GM19397 (cell line): ENCODE results near the gene C22orf42.
"Not testable (repeated sequence)": the region's sequence is repeated elsewhere in the genome, so short reads cannot be mapped to it uniquely, and the experiment has no call there.

Experiments used
- ATAC-seq: cut with Tn5 transposase; IDR thresholded peaks from one replicate; pipeline ENCODE4 v1.9.1; 2021; ENCODE audit warnings: mild to moderate bottlenecking, moderate library complexity; ENCODE audit not compliant: unreplicated experiment

The C22orf42 gene

DNA sequence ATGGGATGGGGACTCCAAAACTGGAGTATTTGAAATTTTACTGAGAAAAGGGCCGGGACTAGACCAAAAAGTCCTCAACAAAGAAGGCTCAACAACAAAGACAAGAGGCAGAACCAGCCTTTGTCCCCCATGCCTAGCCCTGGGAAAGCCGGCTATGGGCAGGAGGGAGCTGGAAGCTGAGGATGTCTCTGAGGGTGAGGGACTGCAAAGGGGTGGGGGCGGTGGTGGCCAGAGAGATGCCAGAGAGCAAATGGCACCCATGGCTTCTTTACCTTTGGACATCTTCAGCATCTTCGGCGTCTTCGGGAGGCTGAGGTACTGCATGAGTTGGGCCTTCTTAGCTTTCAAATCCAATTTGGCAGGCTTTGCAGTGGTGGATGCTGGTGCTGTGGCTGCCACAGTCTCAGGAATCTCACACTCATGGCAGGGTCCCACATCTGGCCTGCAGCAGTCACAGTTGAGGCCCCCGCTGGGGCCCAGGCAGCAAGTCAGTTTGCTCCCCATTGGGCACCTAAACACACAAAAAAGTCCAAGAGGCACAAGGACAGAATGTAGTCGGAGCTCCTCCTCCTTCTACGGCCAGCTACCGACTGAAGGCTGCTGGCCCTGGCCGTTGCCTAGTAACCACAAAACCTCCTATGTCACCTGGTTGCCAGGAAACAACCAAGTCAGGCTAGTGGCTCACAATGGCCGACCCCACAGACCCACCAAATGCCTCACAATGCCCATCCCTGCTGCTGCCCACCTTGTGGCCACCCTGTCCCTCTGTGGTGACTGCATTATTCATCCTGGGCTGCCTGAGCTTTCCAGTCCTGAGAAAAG lies at the start of gene C22orf42:
Gene C22orf42, minus strand, starts transcription at position 592 of the 822 bp plus-strand sequence. Its CDS starts 88 bp downstream, at position 504.
- ATAC-seq: no peak

DNA sequence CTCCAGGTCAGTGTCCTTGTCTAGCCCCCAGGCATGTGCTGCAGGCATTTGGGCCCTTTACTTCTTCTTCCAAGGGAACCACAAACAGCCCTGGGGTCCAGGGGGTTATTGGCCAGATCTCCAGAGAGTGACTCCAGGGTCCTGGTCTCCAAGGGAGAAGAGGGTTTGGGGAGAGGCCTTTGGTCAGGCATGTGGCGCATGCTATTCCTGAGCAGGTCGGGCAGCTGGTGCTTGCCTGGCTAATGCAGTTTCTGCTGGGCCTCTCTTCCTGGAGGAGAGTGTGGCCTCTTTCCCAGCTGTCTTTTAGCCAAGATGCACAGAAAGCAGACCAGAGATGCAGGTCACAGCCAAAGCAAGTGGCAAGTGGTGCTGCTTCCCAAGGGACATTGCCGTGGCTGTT lies 49.6 kb upstream of the C22orf42 start:
- no peak for ATAC-seq

DNA sequence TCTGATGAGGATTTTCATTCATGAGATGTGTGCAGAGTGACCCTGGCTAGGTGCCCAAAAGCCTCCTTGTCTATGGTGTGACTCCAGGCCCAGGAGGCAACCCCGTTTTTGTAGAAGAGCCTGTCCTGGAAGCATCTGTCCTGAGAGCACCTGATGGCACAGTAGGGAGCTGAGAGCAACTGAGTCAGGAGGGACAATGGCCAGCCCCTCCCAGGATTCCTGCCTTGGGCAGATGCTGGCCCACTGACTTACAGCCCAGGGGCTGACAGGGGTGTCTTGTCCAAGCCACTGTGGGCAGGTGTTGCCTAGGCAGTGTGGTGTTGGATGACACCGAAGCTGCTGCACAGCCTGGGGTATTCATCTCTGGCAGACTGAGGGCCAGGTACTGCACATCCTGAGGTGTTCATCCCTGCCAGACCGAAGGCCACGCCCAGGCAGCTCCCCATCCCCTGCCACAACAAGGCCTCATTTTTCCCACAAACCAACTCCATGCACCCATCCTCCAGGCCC lies 48.9 kb upstream of the C22orf42 start:
- no peak for ATAC-seq

- no peak for ATAC-seq
These were observed 48.0 kb upstream of the C22orf42 start for GRCh38 chr22:32206774-32207758.

DNA sequence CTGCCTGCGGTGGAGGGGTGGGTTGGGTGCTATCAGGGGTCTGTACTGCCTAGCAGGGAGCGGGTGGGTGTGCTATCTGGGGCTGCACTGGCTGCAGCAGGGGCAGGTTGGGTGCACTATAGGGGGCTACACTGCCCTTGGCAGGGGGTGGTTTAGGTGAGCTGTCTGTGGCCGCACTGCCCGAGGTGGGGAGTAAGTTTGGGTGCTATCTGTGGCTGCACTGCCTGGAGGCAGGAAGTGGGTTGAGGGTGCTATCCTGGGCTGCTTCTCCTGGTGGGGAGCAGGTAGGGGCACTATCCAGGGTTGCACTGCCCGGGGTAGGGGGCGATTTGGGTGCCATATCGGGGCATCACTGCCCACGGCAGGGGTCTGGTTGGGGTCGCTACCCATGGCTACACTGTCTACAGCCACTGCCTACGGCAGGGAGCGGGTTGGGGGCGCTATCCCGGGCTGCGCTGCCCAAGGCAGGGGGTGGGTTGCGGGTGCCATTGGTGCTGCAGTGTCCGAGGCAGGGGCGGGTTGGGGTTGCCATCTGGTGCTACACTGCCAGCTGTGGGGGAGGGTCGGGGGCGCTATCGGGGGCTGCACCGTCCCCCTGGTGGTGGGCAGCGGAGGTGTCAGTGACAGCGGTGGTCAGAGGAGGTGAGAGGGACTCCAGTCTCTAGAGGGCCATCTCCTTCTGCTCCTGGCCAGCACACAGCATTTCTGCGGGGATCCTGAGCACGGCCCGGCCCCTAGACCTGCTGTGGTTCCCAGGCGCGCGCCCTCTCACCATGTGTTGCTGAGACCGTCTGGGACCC lies 47.1 kb upstream of the C22orf42 start:
- ATAC-seq: no peak

DNA sequence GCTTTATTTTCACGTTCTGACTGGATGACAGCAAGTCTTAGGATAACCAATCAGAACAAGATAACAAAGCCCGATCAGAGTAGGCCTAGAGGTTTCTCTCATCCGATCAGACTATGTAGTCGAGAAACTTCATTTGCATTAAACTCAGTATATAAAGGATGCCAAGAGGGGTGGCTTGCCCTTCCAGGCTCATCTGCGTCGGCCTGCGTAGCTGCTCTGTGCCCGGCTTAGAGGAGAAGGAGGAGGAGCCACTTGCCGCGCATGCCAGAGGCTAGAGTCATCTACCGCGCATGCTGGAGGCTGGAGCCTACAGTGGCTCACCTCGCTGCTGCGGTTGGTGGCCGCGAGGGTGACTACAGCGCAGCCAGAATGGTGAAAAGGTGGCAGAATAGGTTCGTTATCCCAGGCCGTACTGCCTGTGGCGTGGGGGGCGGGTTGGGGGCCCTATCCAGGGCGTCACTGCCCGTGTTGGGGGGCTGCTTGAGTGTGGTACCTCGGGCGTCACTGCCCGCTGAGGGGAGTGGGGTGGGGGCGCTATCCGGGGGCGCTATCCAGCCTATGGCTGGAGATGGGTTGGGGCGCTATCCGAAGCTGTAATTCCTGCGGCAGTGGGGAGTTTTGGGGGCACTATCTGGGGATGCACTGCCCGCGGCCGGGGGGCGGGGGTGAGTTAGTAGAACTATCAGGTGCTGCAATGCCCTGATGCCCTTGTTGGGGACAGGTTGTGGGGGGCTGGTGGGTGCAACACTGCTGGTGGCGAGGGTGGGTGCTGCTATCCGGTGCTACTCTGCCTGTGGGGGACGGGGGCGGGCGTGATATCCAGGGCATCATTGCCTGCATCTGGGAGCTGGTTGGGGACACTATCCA lies 46.0 kb upstream of the C22orf42 start, which contains the start of gene RFPL2:
Gene RFPL2, minus strand, starts transcription at position 218 of the 867 bp plus-strand sequence. CDS start 2,622 bp downstream, outside the sequence.
- no peak for ATAC-seq

GRCh38 chr22:32204040-32204855 lies 45.1 kb upstream of the C22orf42 start:
- no peak for ATAC-seq

DNA sequence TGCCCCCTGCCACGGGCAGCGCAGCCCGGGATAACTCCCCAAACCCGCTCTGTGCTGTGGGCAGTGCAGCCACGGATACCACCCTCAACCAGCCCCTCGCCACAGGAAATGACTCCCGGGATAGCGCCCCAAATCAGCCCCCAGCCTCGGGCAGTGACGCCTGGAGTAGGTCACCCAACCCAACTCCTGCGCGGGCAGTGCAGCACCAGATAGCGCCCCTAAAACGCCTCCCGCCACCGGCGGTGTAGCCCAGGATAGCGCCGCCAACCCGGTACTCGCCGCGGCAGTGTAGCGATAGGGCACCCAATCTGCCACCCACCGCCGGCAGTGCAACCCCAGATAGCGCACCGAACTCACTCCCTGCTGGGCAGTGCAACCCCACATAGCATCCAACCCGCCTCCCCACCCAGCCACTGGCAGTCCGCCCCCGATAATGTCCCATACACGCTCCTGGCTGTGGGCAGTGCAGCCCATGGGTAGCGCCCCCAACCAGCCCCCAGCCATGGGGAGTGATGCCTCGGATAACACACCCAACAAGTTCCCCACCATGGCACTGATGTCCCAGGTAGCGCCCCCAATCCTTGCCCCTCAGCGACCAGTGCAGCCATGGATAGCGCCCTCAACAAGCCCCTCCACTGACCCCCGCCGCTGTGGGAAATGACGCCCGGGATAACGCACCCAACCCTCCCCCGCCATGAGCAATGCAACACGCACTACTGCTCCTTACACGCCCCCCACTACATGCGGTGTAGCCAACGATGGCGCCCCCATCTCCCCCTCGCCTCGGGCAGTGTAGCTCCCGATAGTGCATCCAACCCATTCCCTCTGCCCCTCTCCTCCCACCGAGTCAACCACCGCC lies 44.3 kb upstream of the C22orf42 start:
- ATAC-seq: no peak

DNA sequence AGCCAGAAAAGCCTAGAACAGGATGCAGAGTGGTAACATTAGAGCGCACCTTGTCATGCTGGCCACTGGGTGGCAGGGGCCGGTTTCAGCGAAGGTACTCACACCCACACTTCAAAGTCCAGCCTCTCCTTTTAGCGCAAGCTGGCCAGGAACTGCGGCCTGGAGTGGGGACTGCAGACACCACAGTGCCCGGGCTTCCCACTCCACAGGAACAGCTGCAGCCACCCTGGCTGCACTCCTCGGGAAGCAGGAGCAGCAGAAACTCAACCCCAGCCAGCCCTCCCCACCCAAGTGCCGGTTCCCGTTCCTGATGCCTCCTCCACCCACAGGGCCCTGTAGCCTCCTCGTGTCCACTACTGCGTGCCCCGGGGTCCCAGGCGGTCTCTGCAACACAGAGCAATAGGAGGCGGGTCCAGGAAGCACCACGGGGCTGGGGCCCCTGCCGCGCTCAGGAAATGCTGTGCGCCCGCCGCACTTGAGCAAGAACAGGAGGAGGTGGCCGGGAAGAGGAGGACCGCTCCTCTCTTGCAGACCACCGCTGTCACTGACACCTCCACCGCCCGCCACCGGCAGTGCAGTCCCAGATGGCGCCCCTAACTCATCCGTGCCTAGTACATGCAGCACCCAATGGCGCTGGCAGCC lies 43.6 kb upstream of the C22orf42 start:
- no peak for ATAC-seq

- ATAC-seq: no peak
These were observed 43.0 kb upstream of the C22orf42 start for GRCh38 chr22:32202161-32202538.

DNA sequence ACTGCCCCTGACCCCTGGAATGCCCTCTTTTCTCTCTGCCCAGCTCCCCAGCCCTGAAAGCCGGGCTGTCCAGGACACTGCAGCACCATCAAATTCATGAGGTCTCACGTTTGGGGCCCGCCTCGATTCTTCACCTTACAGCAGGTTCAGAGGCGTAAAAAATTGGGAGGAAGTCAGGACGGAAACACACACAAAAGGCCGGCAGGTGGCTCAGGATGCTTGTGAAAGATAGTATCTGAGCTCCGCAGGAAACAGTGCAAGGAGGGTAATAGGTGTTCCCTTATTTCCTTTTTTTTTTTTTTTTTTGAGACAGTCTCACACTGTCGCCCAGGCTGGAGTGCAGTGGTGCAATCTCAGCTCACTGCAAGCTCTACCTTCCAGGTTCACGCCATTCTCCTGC lies 41.6 kb upstream of the C22orf42 start:
- no peak for ATAC-seq

DNA sequence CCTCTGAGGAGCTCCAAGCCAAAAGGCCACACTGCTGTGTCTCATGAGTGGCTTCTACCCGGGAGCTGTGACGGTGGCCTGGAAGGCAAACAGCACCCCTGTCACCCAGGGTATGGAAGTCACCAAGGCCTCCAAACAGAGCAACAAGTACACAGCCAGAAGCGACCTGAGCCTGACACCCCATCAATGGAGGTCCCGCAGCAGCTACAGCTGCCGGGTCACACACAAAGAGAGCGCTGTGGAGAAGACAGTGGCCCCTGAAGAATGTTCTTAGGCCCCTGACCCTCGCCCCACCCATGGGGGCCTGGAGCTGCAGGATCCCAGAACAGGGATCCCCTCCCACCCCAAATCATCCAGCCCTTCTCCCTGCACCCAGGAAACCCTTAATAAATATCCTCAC lies 40.9 kb upstream of the C22orf42 start:
- ATAC-seq: no peak

DNA sequence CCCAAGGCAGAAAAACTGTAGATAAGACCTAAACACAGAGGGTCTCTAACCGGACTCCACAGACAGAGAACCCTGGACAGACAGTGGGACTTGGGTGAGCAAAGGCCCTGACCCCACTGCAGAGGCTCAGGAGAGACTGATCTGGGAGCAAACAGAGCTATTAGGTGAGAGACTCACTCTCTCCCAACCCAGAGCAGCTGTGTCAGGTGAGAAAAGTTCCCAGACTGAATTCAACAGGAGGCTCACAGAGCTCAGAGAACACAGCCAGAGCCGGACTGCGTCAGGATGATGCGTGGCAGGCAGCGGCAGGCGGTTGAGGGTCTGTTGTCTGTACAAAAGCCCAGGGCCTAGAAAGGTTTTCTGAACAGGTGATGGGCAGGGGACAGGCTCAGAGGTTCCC lies 40.2 kb upstream of the C22orf42 start:
- ATAC-seq: no peak

- not testable (repeated sequence) for ATAC-seq
These were observed 38.6 kb upstream of the C22orf42 start for GRCh38 chr22:32197553-32198226.

DNA sequence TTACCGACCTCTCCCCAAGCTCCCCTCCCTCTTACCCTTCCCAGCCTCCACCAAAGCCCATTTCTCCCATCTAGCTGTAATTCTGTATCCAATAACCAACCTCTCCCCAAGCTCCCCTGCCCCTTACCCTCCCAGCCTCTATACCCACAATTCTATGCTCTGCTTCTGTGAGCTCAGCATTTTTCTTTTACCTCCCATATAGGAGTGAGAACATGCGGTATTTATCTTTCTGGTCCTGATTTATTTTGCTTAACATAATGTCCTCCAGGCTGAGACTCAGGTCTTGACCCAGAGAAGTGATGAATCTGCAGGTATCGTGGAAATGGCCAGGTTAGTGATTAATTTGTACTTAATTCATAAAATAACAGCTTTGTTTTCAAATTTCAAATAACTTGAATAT lies 36.8 kb upstream of the C22orf42 start:
- not testable (repeated sequence) for ATAC-seq

DNA sequence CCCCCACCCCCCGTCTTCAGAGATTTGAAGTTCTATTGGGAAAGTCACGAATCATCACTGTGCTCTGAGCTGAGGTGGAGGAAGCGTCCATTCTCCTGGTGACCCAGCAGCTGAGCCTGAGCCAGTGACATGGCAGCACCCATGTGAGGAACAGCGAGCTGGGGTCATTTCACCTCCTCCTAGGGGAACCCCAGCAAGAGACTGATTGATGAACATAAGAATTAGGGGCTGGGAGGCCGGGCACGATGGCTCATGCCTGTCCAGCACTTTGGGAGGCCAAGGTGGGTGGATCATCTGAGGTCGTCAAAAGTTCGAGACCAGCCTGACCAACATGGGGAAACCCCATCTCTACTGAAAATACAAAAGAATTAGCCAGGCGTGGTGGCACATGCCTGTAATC lies 34.2 kb upstream of the C22orf42 start:
- ATAC-seq: not testable (repeated sequence)

DNA sequence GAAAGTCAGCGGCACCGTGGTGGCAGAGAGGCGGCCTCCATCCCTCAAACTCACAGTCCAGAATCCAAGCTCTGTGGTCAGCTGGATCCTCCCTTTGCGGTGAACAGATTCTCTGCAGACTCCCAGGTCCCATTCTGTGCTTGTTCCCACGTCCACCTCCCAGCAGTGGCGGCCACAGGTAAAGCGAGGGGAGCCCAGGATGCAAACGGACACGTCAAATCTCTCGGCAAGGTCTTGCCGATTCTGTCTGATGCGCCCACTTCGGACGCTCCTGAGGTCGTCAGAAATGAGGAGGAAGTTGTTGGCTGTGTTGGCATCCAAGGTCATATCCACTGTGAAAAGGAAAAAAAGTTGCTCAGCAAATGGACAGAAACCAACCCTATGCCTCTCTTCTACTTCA lies 31.9 kb upstream of the C22orf42 start:
- not testable (repeated sequence) for ATAC-seq
